Measurements from ENCODE around the gene NTRK3.

The NTRK3 gene

DNA sequence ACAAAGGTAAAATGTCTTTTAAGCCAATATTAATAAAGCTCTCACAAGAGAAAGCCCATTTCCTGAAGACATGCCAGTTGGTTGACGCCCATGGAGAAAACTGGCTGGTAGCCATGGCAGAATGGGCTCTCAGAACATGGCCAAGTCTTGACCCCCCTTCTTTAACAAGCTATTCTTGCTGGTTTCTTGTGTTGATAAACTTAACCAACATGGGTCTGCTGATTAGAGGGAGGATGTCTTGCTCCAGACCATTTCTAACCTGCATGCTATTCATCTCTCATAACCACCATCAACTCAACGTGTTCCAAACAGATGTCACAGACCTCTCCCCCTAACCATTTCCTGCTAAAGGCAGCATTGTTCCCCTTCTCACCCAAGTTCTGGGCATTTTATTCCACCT, 25.7 kb downstream of the NTRK3 start:
- no peak for DNase-seq

DNA sequence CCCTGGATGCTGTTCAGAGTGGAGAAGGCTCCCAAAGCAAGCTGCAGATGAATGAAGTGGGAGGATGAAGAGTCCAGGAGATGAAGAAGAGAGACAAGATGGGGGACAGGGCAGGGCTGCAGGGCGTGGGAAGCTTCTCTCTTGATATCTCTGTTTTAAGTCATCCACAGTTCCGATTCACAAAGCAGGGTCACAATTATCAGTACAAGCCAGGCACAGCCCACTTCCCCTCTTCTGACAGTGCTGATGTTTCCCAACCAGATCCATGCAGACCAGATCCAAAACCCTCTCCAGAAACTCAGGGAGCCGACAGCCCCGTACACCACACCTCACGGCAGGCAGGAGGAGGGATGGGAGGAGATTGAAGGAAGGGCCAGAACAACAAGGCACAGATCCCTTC, 31.1 kb downstream of the NTRK3 start:
- no peak for DNase-seq

DNA sequence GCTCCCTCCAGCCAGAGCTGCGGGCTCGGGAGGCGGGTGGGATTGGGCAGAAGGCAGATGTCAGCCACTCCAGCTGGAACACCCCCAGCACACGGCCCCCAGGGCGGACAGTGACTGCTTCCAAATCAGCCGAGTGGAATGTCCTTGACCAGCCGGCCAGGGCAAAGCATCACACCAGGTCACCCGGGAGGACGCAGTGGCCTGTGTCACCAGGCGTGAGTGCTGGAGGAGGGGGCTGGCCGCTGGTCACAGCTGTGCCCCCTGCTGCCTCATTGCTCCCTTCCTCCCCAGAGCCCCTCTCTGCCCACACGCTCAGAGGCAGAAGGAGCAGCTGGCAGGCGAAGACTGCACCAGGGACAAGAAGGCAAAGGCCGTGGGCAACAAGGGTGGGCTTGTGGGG, 33.5 kb downstream of the NTRK3 start:
- DNase-seq = no peak

DNA sequence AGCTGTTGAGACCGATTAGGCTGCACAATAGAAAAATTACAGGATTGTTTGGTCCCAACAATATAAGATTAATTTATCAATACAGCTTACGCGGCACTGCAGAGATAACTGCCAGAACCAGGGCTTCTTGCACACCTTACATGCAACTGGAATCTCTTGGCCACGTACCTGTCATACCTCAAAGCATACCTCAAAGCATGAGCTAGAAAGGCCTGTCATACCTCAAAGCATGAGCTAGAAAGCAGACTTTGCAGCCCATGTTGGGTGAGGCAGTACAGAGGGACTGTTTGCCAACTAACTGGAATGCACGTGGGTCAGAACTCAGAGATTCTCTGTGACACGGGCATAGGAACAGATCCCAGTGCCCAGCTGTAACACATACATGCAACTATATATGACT, 34.7 kb downstream of the NTRK3 start:
- no peak for DNase-seq

DNA sequence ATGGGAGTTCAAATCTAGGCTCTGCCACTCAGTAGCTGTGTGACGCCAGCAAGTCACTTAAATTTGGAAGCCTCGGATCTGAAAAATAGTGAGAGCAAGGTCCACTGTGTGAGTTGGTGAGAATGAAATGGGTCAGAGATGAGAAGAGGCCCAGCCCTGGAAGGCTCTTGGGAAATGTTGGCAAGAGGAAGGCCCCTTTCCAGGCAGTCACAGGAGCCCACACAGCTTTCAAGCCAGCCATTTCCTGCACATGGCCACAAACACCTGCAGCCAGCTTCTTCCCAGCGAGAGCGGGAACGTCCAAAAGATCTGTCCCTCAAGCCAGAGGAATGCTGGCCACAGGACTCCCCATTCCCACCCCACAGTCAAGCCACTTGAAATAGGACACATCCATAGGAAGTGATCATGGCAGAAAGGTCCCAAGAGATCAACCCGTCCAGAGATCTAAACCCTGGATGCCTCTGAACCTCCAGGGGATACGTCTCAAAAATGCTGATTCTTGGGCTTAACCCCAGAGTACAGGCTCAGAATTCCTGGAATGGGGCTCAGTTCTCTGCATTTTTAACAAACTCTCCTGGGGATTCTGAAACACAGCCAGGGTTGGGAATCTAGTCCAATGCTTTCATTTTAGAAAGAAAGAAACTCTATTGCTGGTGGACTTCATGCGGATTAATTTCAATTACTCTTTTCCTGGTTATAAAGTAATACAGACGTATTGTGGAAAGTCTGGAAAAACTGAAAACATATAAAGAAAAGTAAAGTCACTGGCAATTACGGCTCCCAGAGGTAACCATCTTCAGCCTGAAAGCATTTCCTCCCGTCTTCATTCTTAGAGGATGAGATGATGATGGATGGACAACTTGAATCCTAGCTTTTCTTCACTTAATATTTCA, 35.9 kb downstream of the NTRK3 start:
- DNase-seq = no peak

DNA sequence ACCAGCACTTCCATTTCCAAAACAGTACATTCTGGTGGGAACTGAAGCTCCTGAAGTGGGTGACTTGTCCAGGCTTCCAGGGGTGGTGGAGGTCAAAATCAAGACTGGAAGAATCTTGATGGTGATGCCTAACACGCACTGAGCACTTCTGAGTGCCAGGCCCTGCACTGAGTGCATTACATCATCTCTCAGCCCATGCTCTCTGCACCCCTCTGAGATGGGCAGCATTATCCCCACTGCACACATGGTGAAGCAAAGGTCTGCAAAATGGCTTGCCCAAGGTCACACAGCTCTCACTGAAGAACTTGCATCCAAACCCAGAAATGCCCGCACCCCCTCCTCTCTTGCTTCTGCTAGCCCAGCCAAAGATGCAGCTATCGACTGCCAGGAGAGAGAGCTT, 36.9 kb downstream of the NTRK3 start:
- DNase-seq = no peak

DNA sequence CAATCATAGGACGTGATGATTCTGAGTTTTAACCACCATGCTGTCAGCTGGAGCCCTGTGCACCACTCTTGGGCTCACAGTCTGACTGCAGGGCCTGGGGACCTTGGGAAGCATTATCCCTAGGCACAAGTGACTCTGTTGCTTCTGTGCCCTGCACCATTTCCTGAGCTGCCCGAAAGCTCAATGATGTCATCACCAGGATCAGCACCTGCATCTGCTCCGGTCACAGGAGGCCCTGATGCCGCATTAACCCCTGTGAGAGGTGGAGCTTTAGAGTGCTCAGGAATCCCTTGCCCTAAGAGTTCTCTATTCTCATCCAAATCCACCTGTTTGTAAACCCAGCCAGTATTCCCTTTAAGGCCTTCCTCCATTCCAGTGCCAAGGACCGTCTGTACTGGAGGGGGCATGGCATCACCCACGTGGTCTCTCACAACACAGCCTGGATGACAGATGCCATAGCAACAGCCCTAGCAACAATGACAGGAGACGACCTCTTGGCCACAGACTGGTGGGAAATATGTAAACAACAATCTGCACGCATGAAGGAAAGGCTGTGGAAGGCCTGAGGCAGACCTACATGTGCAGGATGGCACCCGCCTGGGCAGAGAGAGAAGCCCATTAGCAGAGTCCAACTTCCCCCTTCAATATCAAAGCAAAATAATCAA, 37.9 kb downstream of the NTRK3 start:
- DNase-seq = peak; percentile 78 to 89

DNA sequence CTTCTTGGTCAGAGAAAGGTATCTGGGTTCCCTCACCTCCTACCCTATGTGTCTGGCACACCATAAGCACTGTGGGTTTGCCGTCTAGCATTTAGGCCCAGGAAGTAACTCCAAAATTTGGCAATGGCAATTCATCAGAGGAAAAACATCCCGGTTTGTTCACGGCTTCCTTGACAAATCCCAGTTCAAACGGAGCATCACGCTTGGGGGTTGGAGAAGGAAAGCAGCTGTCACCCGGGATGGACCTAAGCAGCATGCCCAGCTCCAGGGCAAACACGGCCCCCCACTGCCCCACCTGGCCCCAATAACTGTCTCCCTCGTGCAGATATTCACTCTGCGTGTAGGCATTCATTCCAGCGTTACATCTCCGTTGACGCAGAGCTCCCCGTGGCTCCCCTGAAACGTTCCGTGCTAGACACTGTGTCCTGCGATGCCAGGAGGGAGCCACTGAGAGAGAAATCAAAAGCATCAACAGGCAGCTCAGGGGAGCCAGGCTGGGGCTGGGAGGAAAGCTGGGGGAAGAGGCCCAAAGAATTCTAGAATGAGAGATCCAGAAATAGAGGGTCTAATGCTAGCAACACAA, 41.4 kb downstream of the NTRK3 start:
- peak in 1 of 2 experiments; percentile 35 for DNase-seq

DNA sequence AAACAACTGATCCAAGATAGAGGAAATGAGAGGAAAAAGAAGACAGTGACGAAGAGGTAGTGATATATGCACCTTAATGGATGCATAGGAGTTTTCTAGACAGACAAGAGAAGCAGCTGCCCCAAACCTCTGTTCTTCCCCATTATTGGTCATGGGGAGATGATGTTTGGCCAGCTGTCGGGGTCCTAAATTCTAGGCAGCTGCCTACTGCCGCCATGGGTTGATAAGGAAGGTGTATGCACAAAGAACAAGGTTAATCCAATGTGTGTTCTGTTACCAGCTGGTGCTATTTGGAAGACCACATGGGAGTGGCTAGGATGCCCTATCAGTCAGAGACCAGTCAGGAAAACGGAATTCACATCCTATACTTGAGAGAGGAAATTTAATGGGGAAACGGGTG, 47.4 kb downstream of the NTRK3 start:
- no peak for DNase-seq

DNA sequence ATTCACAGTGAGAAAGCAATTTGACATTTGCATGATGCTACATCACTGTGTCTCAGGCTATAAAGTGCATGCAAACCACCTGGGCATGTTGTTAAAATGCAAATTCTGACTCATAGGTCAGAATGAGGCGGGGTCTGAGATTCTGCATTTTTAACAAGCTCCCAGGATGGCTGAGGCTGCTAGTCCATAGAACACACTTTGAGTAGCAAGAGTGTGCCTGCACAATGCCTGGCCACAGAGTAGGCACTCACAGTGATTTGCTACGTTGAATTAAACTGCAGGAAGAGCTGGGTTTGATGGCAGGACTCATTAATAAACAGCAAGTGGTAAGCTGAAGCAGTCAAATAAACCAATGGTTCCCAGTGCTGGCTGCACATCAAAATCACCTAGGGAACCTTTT, 48.1 kb downstream of the NTRK3 start:
- no peak for DNase-seq

DNA sequence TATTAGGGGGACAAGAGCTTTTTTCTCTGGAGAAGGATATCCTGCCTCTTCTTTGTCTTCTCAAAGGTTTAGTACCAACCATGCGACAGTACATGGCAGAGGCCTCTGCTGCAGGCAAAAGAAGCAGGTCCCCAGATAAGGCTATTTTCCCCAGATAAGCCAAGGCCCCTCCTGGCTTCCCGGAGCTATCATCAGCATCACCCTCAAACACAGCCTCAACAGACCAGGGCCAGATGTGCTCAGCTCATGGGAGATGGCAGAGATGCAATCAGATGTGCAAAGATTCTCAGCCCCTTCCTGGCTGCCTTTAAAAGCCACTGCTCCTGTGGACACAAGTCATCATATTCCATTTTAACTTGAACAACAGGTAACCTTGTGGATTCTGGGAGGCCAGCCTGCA, 49.0 kb downstream of the NTRK3 start:
- no peak for DNase-seq

DNA sequence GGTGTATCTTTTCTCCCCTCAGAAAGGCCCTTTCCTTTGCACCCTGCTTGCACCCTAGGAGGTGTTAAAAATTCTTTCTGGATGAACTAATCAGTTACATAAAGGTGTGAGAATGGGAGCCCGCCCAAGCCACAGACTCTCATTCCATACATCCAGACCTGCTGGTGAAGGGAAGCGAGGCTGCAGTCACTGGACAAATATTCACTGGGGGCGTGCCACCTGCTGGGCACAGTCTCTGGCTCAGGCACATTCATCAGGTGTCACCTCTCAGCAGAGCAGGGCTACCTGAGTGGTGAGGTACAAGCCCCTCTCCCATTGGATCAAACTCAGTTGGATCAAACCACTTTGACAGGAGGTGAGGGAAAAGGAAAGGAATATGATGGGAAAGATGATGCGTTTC, 52.0 kb downstream of the NTRK3 start:
- no peak for DNase-seq

DNA sequence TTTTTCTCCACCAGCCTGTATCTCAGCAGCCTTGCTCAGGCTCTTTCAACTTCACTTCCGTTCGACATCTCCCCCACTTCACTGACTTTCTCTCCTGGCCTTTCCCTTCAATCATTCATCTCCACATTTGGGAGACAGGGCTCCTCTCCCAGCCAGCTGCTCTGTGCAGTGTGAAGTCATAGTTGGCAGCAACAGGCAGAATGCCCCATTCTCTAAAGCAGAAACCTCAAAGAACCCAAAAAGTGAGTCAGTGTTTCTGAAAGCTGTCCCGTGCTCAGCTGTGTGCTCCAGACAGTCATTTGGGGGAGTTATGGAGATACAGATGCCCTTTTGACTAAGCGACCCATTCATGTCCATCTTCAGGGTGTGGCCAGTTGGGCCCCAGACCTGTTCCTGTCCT, 54.3 kb downstream of the NTRK3 start:
- no peak for DNase-seq

DNA sequence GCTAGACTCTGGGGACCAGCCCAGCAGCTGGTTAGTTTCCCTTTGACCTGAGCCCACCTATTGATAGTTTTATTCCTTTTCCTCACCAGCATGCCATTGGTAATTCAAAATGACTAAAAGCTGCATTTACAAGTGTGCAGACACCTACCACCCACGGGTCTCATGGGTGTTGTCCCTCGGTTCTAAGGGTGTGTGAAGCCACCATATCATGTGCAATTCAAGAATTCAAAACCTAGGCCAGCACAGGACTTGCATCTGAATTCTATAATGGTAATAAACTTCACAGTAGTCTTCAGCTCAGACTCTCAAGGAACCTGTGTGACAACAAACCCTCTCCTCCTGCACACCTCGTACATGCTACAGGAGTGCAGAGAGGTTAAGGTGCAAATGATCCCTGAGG, 55.3 kb downstream of the NTRK3 start:
- no peak for DNase-seq

DNA sequence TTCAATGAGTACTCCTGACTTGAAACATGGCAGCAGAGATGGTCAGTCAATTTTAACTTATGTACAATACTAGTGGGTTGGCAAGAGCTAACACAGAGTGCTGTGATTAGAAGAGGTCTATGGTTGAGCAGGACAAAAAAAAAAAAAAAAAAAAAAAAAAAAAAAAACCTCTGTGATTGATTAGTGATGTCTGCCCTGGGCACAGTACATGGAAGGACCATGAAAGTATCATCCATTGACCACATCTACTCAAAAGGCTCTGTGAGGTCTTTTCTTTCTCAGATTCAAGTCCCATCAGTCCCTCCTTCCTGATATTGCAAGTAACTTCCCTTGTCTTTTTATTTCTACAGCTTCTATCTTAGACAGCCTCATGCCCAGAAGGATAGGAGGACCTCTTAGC, 59.6 kb downstream of the NTRK3 start:
- no peak for DNase-seq

DNA sequence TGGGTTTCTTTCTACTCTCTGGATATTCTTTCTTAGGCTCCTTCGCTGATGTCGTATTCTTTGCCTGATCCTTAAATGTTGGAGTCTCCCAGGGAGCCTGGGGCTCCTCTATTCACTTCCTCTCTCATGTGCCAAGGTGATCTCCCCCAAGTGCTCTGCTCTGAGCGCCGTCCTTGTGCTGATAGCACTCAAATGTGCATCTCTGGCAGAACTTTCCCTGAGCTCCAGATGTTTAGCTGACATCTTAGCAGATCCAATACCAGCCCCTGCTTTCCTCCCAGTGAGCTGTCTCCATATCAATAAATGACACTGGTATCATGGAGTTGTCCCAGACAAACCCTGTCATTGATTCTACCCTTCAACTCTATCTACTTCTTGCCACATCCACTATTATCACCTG, 62.4 kb downstream of the NTRK3 start:
- DNase-seq = no peak

DNA sequence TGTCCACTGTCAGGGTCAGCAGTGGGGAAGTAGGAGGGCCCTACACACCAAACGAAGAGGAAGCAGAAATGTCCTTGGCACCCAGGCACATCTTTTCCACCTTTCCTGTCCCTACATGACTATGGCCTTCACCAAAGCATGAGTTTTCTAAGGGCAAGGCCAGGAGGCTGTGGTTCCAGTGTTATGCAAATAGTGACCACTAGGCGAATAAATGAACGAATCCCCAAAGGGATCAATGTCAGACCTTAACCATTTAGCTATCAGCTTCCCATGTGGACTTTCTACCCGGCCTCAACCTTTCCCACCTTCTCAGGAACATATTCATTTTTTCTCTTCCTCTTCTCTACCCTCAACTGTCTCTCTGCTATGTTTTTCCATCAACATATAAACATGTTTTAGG, 63.1 kb downstream of the NTRK3 start:
- DNase-seq = no peak

DNA sequence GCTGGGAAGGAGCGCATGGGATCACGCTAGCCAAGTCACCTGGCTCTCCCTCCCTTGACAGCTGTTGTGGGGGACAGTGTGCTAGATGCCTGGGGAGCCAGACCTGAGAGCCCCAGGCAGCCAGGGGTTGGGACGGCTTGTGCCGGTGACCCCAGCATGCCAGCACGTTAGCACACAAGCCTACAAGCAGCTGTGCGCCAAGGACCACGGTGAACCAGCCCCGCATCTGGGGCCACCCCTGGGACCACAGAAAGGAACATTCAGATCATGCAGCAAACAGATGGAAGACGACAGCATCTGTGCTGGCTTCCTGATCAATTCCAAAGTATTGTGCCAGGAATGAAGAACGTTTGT, 64.8 kb downstream of the NTRK3 start:
- no peak for DNase-seq

DNA sequence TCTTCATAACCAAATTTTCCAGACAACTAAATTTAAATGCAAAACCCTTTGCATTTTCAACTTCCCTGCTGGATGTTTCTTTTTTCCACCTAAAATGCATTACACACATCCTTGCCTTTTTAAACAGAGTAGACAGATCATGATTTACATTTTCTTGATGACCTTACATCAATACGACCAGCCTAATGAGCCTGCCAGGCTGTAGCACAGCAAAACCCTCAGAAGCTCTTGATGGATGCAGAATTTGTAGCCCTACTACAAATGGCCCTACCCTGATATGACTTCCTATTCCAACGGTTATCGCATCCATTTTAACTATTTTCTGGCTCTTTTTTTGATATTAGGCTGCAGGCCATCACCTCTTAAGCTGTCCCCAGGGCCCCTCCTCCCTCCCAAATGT, 66.3 kb downstream of the NTRK3 start:
- DNase-seq = no peak

DNA sequence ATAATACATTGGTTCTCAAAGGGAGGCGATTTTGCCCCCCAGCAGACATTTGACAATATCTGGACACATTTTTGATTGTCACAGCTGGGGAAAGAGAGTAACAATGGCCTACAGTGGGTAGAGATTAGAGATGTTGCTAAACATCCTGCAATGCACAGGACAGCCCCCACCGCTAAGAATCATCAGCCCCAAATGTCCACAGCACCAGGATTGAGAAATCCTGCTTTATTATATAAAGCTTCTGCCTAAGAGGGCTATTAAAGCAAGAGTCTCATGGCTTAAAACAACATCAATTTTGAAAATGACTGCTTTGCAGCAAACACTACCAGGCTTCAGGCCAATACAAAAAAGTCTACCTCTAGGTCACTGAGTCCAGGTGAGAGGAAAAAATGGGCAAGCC, 68.2 kb downstream of the NTRK3 start:
- no peak for DNase-seq

DNA sequence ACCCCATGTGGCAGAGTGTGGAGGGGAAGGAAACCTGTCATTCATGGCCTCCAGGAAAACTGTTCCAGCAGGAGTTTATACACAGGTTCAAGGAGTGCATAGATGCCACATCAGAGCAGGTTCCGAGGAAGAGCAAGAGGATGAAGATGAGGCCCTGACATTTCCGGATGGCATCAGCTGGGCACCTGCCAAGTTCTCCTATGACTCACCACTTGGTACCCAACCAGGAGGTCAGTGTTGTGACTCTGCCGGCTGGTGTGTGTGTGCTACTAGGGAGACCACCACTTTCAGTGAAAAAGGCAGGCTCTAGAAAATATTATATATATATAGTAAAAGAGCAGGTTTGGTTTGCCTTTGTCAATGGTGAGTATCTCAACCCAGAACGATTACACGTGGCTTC, 69.3 kb downstream of the NTRK3 start:
- peak in 1 of 2 experiments; percentile 19 for DNase-seq

DNA sequence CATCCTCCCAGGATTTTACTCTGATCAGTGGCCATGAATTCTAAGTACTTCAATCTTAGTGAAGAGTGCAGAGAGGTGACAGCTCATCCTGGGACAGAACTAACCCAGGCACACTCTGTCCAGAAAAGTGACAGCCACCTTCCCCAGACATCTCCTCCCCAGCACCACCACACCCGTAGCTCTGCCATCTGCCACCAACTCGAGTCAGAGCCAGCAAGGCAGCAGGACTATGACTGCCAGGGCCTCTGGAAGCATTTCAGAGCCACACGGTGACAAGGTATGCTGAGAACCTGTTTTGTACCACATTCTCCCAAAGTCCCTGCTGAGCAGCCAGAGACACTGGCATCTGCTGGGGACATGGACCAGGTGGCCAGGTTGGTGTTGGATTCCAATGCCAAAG, 71.0 kb downstream of the NTRK3 start:
- DNase-seq = peak; percentile 86 to 95

DNA sequence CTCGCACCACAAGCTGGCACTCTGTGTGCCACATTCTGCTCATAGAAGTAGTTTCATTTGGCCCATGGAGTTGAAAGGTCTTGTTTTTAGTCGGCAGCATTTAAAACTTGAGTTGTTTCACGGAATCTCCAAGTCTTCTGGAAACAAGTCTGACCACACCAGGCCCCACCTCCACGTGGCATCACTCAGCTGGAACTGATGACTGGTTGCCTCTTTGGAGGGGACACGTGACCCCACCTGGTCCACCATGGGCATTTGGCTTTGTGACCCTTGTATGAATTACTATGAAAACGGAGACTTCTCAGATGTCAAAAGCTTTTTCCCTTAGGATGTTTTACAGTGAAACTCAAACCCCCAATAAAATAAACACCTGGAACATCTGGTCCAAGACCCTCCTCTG, 74.9 kb downstream of the NTRK3 start:
- no peak for DNase-seq

DNA sequence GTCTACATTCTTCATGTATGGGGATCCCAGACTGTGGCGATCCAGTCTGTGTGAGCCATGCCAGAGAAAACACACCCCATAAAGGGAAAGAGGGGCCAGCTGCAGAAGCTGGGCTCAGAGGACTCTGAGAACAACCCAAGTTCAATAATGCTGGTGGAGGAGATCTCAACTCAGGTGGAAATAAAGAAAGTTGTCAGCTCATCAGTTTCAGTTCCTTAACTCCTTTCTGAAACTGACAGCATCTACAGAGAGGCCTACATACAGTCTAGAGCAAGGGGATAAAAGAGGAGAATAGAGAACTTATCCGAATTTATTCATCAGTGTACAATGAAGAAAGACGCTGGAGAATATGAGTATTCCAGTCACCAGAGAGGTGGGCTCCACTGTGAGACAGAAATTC, 77.0 kb downstream of the NTRK3 start:
- DNase-seq = no peak

Data from cerebellar nuclear complex (tissue), 1 donor.